Stimulated activated naive CD8-positive, alpha-beta T cell treated with anti-CD3 and anti-CD28 coated beads, Interleukin-15, Interleukin-2, amounts not matched to agents 100 U/mL and 50 U/mL, for 24 hours (primary cell): ENCODE data around the gene CDK8.
"Not testable (repeated sequence)": the region's sequence is repeated elsewhere in the genome, so short reads cannot be mapped to it uniquely, and the experiment has no call there.

Experiments used
- ATAC-seq: fragments of 150-1000 bp; cut with Tn5 transposase; one replicate; pipeline ENCODE4 v1.10.0; 2021
- DNase-seq: peaks from one replicate; pipeline ENCODE4 v3.0.0; 2021

The CDK8 gene

DNA sequence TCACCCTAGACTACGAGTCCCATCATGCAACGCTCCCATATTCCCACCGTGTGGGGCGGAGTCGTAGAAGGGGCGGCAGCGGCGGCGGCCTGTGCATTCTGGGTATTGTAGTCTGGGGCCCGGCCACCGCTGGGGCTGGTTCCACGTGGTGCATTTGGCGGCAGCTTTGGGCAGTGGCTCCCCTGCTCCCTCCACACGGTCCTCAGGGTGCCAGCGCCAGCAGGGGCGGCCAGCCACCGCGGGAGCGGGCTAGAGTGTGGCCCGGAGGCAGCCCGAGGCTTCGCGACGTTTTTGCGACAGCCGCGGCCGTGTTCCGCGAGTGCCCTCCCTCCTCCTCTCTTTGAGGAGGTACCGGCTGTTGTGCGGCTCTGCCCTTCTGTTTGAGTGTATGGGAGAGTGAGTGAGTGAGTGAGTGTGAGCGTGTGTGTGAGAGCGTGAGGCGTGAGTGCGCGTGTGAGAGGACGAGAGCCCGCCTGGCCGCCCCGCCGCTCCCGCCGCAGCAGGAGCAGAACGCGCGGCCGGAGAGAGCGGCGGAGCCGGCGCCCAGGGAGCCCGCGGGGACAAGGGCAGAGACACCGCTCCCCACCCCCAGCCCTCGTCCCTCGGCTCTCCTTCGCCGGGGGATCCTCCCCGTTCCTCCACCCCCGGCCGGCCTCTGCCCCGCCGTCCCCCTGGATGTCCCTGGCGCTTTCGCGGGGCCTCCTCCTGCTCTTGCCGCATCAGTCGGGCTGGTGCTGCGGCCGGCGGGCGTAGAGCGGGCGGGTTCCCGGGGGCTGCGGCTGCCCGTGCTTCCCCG lies at the start of gene CDK8:
CDK8 (plus strand) TSS at position 343 of the 796 bp plus-strand sequence. CDS start 513 bp downstream, outside the sequence.
- ATAC-seq, result peak; percentile 94
- DNase-seq, result peak; percentile 86

DNA sequence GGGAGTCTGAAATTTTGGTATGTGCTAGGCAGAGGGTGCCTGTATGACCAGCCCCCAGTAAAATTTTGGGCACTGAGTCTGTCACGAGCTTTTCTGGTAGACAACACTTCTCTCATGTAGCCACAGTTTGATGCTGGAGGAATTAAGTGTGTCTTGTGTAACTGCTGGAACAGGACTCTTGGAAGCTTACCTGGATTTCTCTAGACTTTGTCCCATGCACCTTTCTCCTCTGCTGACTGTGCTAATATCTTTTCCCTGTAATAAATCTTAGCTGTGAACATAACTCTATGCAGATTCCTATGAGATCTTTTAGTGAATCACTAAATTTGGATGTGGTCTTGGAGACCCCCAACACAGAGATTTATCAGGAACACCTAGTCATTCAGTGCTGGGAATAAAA lies 45.6 kb upstream of the CDK8 start:
- DNase-seq (no peak), ATAC-seq (no peak)

DNA sequence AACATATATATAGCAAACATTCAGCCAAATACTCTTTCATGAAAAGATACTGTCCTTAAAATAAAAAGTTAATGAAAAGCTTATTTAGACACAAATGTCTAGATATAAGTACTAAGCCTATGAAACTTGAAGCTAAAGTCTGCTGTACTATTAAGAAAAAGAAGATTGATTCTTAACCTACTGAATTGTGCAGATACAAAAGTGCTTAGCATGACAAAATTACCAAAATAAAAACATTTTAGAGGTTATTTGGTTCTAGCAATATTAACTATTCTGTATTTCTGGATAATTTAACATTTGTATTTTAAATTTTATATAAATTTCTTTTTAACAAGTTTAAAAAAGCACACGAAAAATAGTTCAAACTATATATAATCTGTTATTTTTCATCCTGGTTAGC lies 40.6 kb upstream of the CDK8 start:
- no peak for DNase-seq
- ATAC-seq, result no peak

DNA sequence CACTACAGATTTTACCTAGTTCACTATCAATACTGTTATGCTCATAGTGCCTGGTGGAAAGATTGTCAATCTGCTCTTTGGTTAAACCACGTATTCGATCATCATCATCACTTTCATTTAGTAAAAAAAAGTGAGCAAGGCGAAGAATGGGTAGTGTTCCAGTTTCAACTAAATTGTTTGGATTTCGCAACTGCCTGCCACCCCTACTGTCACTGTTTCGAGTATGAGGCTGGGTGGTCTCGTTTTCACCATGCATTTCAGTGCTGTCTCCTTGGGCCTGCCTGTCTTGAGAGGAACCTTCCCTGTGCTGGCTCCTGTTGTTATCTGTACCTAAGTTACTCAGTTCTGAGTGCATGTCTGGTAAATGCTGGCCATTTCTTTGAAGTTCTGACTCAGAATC lies 39.9 kb upstream of the CDK8 start:
- ATAC-seq (no peak), DNase-seq (no peak)

DNA sequence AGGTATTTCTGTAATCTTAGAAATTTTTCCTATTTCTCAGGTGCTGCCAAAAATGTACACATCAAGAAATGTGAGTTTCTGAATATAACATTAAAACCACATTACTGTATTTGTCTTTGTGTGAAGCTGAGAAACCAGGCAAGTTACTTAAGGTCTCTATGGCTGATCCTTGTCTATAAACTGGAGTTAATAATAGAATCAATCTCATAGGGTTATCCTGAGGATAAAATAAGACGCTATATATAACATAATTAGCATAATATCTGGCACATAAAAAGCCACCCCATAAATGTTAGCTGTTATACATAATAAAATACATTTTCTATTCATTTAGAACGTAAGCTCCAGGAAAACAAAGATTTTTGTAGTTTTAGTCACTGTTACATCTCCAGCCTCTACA lies 37.9 kb upstream of the CDK8 start:
- ATAC-seq (no peak), DNase-seq (no peak)

DNA sequence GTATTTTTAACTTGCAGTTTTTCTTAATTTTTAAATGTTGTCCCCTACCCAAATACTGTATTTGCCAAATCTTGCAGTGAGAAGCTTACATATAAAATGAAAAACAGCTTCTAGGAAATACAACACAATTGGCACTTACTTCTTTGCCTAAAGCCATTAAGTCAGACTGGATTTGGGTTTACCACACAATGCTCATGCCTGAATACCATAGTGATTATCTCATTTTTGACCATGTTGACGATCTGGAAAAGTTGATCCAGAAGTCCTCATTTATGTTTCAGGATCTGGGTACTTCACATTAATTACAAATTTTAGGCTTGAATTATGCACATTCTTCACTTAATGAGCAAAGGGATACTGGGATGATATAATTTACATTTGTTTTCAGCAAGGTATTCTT lies 34.2 kb upstream of the CDK8 start:
- no peak for DNase-seq

DNA sequence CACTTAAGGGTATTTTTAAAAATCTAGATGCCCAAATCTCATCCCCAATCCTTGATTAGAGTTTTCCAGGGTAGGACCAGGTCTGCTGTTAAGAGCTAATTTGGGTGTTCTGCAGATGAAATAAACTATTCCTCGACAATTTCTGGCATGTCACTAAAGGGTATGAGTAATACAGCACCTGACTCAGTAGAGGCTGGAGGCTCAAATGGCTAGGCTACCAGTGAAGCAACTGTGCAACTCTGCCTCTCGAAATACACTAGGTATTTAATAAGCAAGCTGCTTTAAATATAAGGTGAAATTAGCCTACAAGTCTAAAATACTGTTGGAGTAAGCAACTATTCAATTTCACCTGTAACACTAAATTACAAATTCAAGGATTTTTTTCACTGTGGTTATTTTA lies 33.4 kb upstream of the CDK8 start:
- ATAC-seq (no peak), DNase-seq (no peak)

More for the DNA sequence above, 34.2 kb upstream of the CDK8 start:
- no peak for ATAC-seq

GRCh38 chr13:26221399-26221720 lies 32.6 kb upstream of the CDK8 start:
- ATAC-seq (no peak), DNase-seq (no peak)

DNA sequence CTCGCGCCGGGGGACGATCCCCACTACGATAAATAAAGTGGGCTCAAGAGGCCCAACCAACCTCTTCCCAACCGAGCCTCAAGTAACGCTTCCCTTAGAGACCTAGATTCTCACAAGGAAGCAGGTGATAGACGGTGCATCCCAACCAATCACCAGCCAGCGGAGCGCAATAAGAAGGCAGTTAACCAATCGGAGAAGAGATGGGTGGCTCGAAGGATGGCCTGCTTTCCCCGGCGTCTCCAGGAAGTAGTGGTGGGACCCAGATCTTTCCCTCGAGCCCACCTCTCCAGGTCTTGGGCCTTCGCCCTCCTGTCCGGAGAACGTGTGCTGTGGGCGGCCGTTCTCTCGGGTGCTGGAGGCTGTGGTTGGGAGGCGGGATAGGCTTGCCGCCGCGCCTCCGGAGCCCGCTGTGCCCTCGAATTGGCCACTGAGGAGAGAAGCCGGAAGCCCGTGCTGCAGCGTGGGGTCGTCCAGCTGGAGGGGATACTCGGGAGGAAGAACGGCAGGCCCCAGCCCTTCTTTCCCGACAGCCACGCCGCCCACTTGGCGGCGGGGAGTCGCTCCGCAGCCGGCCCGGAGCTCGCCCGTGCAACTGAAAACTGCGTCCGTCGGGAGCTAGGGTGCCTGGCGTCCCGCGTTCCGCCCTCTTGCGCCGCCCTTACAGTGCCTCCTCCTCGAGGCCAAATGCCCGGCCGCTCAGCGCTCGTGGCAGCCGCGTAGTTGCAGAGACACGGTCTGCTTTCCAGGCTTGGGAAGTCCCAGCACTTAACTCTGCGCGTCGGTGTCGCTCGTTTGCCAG lies 32.0 kb upstream of the CDK8 start, which contains the start of gene RNF6:
RNF6 (minus strand) TSS at position 594 of the 799 bp plus-strand sequence. CDS start 2,665 bp downstream, outside the sequence.
- peak; percentile 98 for ATAC-seq
- DNase-seq, result peak; percentile 83

DNA sequence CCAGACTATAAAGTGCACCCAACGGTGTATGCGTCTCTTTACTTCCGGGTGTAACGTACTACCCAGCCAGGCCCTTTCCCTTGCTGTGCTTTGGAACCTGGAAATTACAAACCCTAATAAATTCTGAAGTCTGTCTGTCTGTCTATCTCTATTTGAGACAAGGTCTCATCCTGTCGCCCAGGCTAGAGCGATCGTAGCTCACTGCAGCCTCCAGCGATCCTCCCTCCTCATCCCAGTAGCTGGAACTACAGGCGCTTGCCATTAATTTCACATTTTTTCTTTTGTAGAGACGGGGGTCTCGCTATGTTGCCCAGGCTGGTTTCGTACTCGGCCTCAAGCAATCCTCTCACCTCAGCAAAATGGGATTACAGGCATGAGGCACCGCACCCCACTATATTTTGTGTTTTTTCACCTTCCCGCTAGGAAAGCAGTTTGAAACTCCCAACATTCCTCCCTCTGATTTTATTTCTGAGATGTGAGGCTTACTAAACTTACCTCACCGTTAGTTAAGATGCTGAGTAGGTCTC lies 31.3 kb upstream of the CDK8 start:
- DNase-seq (no peak), ATAC-seq (peak; percentile 51)

DNA sequence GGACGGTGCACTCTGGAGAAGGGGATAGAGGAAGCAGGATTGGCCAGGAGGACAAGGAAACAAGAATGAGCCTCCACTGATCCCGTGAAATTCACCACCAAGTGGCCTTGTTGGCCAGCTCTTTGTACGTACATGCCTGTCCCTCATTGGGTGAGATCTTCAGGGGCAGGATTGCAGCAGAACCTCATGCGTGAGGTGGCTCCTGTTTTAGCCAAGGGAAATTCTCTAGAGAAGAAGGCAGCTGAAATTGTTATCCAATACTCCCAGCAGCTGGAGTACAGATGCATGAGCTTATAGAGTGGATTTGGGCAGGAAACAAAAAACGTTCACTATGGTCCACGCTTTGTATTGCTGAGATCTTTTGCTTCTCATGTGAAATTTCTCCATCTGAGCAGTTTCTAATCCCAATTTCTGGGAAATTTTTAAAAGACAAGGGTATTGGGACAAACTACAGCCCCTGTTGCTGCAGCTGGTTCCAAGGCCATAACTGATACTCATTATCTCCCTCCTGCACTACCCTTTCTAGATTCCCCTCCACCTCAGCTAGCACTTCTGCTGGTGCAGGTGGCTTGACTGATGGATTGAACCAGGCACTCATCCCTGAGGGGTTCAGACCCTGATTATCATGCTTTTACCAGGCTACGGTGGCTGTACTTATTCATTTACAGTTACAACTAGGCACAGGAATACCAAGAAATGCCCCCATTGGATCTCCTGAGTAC lies 27.9 kb upstream of the CDK8 start:
- DNase-seq, result no peak
- no peak for ATAC-seq

DNA sequence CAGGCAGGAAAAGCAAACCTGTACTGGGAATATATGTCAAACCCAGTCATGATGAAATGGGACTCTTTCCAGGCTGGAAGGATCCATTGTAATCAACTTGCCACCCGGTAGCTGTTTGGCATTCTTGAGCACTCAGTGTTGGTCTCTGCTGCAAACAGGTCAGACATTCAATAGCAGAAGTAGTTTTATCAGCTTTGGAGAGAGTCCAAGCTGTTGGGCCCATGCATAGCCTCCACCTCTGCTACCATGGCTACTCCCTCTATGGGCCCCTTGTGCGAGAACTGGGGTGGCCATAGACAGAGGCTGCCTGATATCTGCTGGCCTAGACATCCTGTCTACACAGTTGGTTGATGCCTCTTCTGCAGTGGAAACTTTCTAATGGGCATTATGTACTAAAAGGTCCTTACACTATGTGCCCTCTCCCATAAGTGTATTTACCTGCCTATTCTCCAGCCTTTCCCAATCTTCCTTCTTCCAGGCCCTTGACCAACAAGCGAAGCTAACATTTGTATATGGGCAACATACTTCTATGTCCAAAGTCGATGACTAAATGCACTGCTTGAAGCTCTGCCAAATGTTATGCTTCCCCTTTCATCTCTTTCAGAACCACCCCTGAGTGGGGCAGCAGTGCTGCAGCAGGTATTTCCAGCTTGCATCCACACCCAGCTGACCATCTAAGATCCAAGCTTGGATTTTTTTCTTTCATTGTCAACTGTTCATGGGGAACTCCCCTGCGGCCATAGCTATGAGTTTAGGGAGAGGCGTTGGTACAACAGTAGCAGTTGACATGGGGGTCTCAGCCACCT lies 26.6 kb upstream of the CDK8 start:
- ATAC-seq (no peak), DNase-seq (no peak)

DNA sequence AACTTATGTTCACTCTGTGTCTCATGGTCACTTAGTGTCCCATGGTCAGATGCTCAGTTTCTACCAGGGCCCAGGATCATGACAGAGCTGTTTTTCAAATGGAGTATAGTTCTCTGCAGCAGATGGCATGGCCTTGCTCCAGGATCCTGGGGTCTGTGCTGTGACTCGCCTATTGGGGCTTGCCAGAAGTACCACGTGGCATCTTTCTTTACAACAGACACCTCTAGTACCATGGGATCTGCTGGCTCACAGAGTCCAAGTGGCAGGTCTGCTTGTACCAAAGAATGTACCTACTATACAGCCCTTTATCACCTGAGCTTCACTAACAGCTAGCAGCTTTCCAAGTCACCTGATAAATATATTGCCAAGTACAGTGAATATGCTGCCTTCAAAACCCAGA lies 25.8 kb upstream of the CDK8 start:
- no peak for ATAC-seq
- no peak for DNase-seq

DNA sequence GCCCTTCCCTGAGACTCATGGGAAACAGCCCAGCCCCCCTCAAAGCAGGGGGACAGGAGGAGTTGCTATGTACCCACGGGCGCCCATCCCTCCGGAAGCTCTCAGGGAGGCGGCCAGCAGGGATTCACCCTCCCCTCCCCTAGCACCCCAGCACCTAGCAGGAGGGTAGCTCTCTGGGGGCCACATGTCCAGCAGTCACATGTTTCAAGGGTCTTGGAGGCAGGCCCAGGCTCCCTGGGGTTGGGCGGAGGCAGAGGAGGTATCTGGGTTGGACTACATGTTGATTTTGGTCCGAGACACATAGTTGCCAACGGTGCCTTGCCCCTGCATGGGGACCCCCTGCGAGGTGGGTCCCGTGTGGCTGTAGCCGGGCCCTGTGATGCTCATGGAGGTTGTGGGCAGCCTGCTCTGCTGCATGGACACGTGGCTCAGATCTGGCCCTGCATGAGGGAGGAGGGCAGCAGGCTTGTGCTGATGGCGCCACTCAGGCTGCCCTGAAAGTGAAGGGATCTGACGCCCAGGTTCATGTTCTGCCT lies 24.8 kb upstream of the CDK8 start:
- ATAC-seq (no peak), DNase-seq (no peak)

DNA sequence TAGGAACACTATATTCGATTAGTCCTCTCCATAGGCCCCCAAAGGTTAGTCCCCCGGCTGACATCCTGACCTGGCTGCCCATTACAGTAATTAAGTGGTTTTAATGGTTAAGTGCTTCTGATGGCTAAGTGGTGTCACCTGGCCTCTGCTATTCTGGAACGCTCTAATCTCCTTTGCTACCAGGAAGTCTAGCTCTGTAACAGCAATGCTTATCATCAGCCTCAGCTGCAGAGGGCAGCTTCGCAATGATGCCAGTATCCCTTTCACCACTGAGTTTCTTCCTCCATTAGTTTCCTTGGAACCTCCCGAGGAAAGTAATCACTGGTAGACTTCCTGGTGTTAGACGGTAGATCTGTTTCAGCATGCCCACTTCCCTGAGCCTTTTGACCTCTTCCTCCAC lies 23.2 kb upstream of the CDK8 start:
- no peak for DNase-seq
- ATAC-seq, result no peak

DNA sequence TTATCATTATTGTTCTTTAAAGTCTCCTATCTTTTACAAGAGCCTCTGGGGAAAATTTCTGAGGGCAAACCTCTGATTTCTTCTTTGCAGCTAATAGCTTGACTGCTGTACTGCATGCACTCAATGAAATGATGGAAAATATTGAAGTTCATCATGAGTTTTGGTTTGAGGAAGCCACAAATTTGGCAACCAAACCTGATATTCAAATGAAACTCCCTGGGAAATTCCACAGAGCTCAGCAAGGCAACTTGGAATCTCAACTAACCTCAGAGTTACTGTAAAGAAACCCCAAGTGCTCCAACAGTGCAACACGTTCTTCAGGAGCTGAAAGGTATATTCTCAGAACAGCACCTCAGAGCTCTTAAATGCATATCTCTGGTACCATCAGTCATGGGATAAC lies 17.6 kb upstream of the CDK8 start:
- DNase-seq, result no peak
- ATAC-seq, result no peak

DNA sequence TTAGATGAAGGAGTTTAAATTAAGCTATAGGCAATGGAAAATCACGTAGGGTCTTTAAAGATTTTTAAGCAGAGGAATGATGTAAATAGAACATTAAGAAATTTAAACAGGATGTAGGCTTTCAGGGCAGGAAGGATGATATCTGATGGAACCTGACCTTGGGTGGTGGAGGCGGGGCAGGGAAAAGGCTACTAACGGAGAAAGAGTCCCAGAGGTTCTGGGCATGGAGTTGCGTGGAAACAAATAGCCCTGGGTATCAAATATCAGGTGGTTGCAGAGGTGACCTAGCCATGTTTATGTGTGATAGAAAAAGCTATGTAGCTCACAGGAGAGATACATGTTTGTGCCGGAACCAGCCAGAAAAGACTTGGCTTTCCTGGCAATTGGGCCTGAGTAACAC lies 7.8 kb upstream of the CDK8 start:
- no peak for DNase-seq
- ATAC-seq, result no peak

DNA sequence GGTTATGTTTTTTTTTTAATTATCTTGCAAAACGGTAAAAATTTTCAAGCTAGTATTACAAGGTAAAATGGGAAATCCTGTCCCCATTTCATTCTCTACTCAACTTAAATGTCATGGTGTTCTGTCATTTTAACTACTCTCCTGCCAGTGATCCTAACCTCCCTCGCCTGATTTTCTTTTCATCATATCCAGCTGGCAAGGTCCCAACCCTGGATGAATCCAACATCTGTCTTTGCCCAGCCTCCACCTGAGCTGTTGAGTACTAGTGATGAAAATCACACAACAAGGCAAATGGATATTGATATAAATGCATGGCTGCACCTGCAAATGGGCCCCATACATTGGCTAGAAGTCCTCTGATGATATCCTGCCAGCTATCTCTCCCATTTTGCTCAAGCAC lies 6.9 kb upstream of the CDK8 start:
- DNase-seq (no peak), ATAC-seq (no peak)

- ATAC-seq, result no peak
- DNase-seq, result no peak
These were observed 6.3 kb upstream of the CDK8 start for GRCh38 chr13:26247608-26248007.

DNA sequence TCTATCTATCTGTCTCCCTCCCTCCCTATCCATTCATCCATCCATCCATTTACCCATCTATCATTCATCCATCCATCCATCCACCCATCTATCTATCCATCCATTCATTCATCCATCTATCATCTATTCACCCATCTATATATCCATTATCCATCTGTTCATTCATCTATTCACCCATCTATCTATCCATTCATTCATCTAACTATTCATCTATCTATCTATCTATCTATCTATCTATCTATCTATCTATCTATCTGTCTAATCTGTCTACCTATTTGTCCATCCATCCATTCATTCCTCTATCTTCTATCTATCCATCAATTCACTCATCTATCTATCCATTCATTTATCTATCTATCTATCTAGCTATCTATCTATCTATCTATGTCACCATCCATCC lies 4.4 kb upstream of the CDK8 start:
- DNase-seq, result no peak
- ATAC-seq, result no peak

DNA sequence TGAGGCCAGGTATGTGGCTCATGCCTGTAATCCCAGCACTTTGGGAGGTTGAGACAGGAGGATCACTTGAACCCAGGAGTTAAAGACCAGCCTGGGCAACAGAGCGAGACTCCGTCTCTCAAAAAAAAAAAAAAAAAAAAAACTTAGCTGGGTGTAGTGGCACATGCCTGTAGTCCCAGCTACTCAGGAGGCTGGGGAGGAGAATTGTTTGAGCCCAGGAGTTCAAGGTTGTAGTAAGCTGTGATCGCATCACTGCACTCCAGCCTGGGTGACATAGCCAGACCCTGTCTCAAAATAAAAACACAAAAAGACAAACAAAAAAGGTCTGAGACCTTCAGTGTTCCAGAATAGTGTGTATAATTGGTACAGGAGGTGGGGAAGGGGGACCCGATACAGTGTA lies 1.9 kb upstream of the CDK8 start:
- DNase-seq, ATAC-seq: not testable (repeated sequence)
